ENCODE data around the gene NUDT4B. TPM values are rescaled to one million over a fixed set of nuclear protein-coding genes. Genes with fewer than 3 reads are reported as not detected.
"Not testable (repeated sequence)": the region's sequence is repeated elsewhere in the genome, so short reads cannot be mapped to it uniquely, and the experiment has no call there.

Gene NUDT4B
- 10 to 100 TPM in 2 of 4 donors, not detected in 2; 29.5 to 59.0 TPM for total RNA-seq

- H3K4me3 ChIP-seq; in situ Hi-C loops (cut with MboI; ENCODE audit: low pct_ligation_motif_present in 1 of 4, low pct_unique_long_range_greater_than_20kb in 1 of 4, low sequenced_read_pairs in 3 of 4); DNase-seq; H3K27ac ChIP-seq; H3K36me3 ChIP-seq; H3K27me3 ChIP-seq; intact Hi-C loops (cut with DNase I; ENCODE audit: low total_unique reads); H3K9me3 ChIP-seq; H3K4me1 ChIP-seq: not testable (repeated sequence)
- WGBS, 2 donors (ENCODE audit: low coverage in 1 of 2), result no CpG with 5 or more reads among the region's 68 CpGs
Observed at GRCh38 chr1:148748563-148749334, at the start of gene NUDT4B. TSS of gene NUDT4B (plus strand) at chr1:148748774. CDS start at chr1:148748953, 179 bp downstream.

GRCh38 chr1:148699357-148699756 lies 49.2 kb upstream of the NUDT4B start:
- H3K9me3 ChIP-seq; H3K4me1 ChIP-seq; H3K36me3 ChIP-seq; H3K4me3 ChIP-seq; intact Hi-C loops (cut with DNase I; ENCODE audit: low total_unique reads); H3K27me3 ChIP-seq; in situ Hi-C loops (cut with MboI; ENCODE audit: low pct_ligation_motif_present in 1 of 4, low pct_unique_long_range_greater_than_20kb in 1 of 4, low sequenced_read_pairs in 3 of 4); DNase-seq; H3K27ac ChIP-seq: not testable (repeated sequence)
- WGBS, 2 donors (ENCODE audit: low coverage in 1 of 2), result no CpG with 5 or more reads among the region's 5 CpGs

- DNase-seq; H3K36me3 ChIP-seq; H3K4me3 ChIP-seq; H3K9me3 ChIP-seq; H3K27ac ChIP-seq; H3K27me3 ChIP-seq; intact Hi-C loops (cut with DNase I; ENCODE audit: low total_unique reads); in situ Hi-C loops (cut with MboI; ENCODE audit: low pct_ligation_motif_present in 1 of 4, low pct_unique_long_range_greater_than_20kb in 1 of 4, low sequenced_read_pairs in 3 of 4); H3K4me1 ChIP-seq: not testable (repeated sequence)
- 83% methylated on average over 1 of the region's 1 CpG; no CpG with 5 or more reads in 1 of the 2 donors for WGBS, 2 donors (ENCODE audit: low coverage in 1 of 2)
Observed at GRCh38 chr1:148702242-148702641, 46.3 kb upstream of the NUDT4B start.

GRCh38 chr1:148703973-148704591 lies 44.5 kb upstream of the NUDT4B start:
- intact Hi-C loops (cut with DNase I; ENCODE audit: low total_unique reads); H3K4me3 ChIP-seq; H3K36me3 ChIP-seq; in situ Hi-C loops (cut with MboI; ENCODE audit: low pct_ligation_motif_present in 1 of 4, low pct_unique_long_range_greater_than_20kb in 1 of 4, low sequenced_read_pairs in 3 of 4); H3K27me3 ChIP-seq; H3K9me3 ChIP-seq; H3K27ac ChIP-seq; H3K4me1 ChIP-seq; DNase-seq: not testable (repeated sequence)
- WGBS, 2 donors (ENCODE audit: low coverage in 1 of 2), result 40% methylated on average over 1 of the region's 5 CpGs; no CpG with 5 or more reads in 1 of the 2 donors

- H3K36me3 ChIP-seq; in situ Hi-C loops (cut with MboI; ENCODE audit: low pct_ligation_motif_present in 1 of 4, low pct_unique_long_range_greater_than_20kb in 1 of 4, low sequenced_read_pairs in 3 of 4); DNase-seq; H3K9me3 ChIP-seq; H3K27me3 ChIP-seq; H3K27ac ChIP-seq; intact Hi-C loops (cut with DNase I; ENCODE audit: low total_unique reads); H3K4me3 ChIP-seq; H3K4me1 ChIP-seq: not testable (repeated sequence)
- 80% methylated on average over 1 of the region's 4 CpGs; no CpG with 5 or more reads in 1 of the 2 donors for WGBS, 2 donors (ENCODE audit: low coverage in 1 of 2)
Observed at GRCh38 chr1:148705316-148705948, 43.1 kb upstream of the NUDT4B start.

GRCh38 chr1:148708779-148709333 lies 39.7 kb upstream of the NUDT4B start:
- H3K9me3 ChIP-seq; H3K4me3 ChIP-seq; H3K27ac ChIP-seq; intact Hi-C loops (cut with DNase I; ENCODE audit: low total_unique reads); DNase-seq; in situ Hi-C loops (cut with MboI; ENCODE audit: low pct_ligation_motif_present in 1 of 4, low pct_unique_long_range_greater_than_20kb in 1 of 4, low sequenced_read_pairs in 3 of 4); H3K4me1 ChIP-seq; H3K27me3 ChIP-seq; H3K36me3 ChIP-seq: not testable (repeated sequence)
- no CpG with 5 or more reads among the region's 1 CpG for WGBS, 2 donors (ENCODE audit: low coverage in 1 of 2)

- H3K4me1 ChIP-seq; H3K36me3 ChIP-seq; H3K4me3 ChIP-seq; H3K27ac ChIP-seq; H3K27me3 ChIP-seq; DNase-seq; H3K9me3 ChIP-seq; in situ Hi-C loops (cut with MboI; ENCODE audit: low pct_ligation_motif_present in 1 of 4, low pct_unique_long_range_greater_than_20kb in 1 of 4, low sequenced_read_pairs in 3 of 4); intact Hi-C loops (cut with DNase I; ENCODE audit: low total_unique reads): not testable (repeated sequence)
- no CpG with 5 or more reads among the region's 8 CpGs for WGBS, 2 donors (ENCODE audit: low coverage in 1 of 2)
Observed at GRCh38 chr1:148710772-148711523, 37.6 kb upstream of the NUDT4B start.

- H3K36me3 ChIP-seq; intact Hi-C loops (cut with DNase I; ENCODE audit: low total_unique reads); H3K4me3 ChIP-seq; H3K27ac ChIP-seq; in situ Hi-C loops (cut with MboI; ENCODE audit: low pct_ligation_motif_present in 1 of 4, low pct_unique_long_range_greater_than_20kb in 1 of 4, low sequenced_read_pairs in 3 of 4); H3K27me3 ChIP-seq; H3K9me3 ChIP-seq; H3K4me1 ChIP-seq; DNase-seq: not testable (repeated sequence)
- WGBS, 2 donors (ENCODE audit: low coverage in 1 of 2), result no CpG with 5 or more reads among the region's 1 CpG
Observed at GRCh38 chr1:148712353-148712752, 36.2 kb upstream of the NUDT4B start.

GRCh38 chr1:148715518-148715917 lies 33.1 kb upstream of the NUDT4B start:
- no CpG with 5 or more reads among the region's 3 CpGs for WGBS, 2 donors (ENCODE audit: low coverage in 1 of 2)
- H3K4me1 ChIP-seq; intact Hi-C loops (cut with DNase I; ENCODE audit: low total_unique reads); H3K36me3 ChIP-seq; H3K27me3 ChIP-seq; H3K4me3 ChIP-seq; H3K9me3 ChIP-seq; DNase-seq; in situ Hi-C loops (cut with MboI; ENCODE audit: low pct_ligation_motif_present in 1 of 4, low pct_unique_long_range_greater_than_20kb in 1 of 4, low sequenced_read_pairs in 3 of 4); H3K27ac ChIP-seq: not testable (repeated sequence)

- H3K9me3 ChIP-seq; H3K4me3 ChIP-seq; H3K27ac ChIP-seq; intact Hi-C loops (cut with DNase I; ENCODE audit: low total_unique reads); H3K4me1 ChIP-seq; H3K36me3 ChIP-seq; in situ Hi-C loops (cut with MboI; ENCODE audit: low pct_ligation_motif_present in 1 of 4, low pct_unique_long_range_greater_than_20kb in 1 of 4, low sequenced_read_pairs in 3 of 4); DNase-seq; H3K27me3 ChIP-seq: not testable (repeated sequence)
- WGBS, 2 donors (ENCODE audit: low coverage in 1 of 2), result no CpG with 5 or more reads among the region's 1 CpG
Observed at GRCh38 chr1:148716966-148717520, 31.5 kb upstream of the NUDT4B start.

All from transverse colon (tissue), 4 donors.